Islet of Langerhans (tissue), 1 donor: ENCODE data around the gene AGTR1.
"Not testable (repeated sequence)": the region's sequence is repeated elsewhere in the genome, so short reads cannot be mapped to it uniquely, and the experiment has no call there.

ENCODE experiments used
- FAIRE-seq: peaks from one replicate; lab custom pipeline; 2011; peaks lifted over from hg19 to GRCh38; lab: Jason Lieb, UNC

AGTR1 gene

GRCh38 chr3:148758303-148758884 is 60.7 kb downstream of the AGTR1 start:
- no peak for FAIRE-seq

DNA sequence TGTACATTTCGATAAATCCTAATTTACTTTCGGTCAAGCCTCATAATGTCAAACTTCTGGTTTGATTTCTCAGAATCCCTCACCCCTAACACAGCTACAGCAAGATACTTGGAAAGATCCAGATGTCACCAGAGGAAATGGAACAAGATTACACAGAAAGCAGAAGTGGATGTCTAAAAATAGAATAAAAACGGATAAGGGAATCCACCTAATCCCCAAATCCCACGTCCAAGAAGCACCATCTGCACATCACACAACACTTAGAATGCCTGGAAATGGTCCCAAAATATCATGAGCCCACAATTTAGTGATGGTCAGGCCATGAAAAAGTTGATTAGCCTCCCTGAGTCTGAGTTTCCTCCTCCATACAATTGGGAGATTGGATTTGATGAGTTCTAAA is 61.7 kb downstream of the AGTR1 start:
- FAIRE-seq = no peak

GRCh38 chr3:148763156-148763680 is 65.5 kb downstream of the AGTR1 start:
- no peak for FAIRE-seq

DNA sequence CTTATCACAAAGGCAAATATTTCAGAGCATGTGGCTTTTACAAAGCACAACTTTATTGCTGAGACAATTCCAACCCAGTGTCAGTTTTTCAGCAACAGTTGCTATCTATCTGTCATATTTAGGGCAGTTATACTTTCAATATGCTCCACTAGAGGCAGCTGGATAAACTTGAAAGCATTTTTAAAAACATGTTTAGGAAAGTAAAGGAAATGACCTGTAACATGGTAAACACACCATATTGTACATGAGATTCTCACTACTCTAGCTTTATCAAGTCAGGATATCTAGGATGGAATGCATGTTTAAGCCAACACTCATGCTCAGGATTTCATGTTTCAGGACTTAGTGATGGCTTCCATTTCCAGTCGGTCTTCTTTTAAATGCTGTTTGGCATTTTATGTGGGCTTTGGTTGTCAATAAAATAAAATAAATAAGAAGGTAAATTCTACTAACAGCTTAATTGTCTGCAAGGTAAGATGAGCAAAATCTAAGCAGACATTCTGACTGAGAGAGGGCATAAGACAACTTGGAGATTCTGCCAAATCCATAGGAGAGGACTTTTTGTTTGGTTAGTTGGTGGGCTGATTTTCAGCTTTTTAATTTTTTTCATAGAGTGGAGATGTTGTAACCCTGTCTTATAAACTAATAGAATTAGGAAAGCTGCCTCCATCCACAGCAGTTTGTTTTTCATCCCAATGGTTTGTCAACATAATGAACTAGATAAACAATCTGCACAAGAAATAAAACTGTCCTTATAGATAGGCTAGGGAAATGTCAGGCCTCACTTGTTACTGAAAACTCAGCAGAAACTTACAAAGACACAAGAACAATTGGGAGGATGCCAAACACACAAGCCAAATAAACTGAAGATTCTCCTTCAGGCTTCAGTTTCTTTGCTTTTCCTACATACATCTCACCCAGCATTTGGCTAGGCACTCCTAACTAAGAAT is 66.6 kb downstream of the AGTR1 start:
- FAIRE-seq = no peak

GRCh38 chr3:148772361-148772760 is 74.7 kb downstream of the AGTR1 start:
- no peak for FAIRE-seq

DNA sequence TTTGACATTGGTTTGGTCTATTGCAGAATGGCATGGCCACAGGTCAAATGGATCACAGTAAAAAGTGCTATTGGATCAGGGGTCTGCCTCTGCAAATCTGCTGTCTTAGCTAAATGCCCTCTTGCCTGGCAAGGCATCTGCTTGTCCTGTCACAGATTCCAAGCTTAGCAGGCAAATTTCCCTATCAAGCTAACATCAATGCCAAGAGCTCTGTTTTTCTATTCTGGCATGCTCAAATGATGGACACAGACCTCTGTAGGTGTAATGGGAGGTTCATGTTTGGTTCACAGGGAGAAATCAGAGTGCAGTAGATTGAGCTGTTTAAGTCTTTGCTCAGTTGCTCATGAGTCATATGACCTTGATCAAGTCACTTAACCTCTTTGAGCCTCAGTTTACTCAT is 75.1 kb downstream of the AGTR1 start:
- FAIRE-seq = no peak

- no peak for FAIRE-seq
Measured at GRCh38 chr3:148773805-148774204, 76.1 kb downstream of the AGTR1 start.

GRCh38 chr3:148778926-148779325 is 81.2 kb downstream of the AGTR1 start:
- no peak for FAIRE-seq

- FAIRE-seq = not testable (repeated sequence)
Measured at GRCh38 chr3:148785026-148785425, 87.3 kb downstream of the AGTR1 start.

DNA sequence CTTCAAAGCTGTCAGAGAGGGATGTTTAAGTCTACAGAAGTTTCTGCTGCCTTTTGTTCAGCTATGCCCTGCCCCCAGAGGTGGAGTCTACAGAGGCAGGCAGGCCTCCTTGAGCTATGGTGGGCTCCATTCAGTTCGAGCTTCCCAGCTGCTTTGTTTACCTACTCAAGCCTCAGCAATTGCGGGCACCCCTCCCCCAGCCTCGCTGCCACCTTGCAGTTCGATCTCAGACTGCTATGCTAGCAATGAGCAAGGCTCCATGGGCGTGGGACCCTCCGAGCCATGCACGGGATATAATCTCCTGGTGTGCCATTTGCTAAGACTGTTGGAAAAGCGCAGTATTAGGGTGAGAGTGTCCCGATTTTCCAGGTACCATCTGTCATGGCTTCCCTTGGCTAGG is 88.5 kb downstream of the AGTR1 start:
- not testable (repeated sequence) for FAIRE-seq

DNA sequence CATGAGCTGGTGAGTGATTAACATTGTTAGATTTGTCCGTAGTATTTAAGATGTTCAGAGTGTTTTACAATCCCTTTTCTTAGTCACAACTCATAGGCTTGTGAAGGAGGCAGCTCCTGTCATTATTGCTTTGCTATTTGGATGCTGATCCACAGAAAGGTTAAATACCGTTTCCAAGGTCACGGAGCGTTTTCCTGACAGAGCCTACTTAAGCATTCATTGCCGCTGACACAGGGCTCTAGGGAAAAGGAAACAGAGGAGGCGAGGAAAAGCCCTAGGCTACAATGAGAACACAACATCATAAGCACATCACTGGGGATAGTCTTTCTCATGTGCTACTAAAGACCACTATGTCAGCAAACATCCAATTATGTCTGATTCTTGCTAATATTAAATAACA is 91.4 kb downstream of the AGTR1 start:
- no peak for FAIRE-seq

GRCh38 chr3:148789906-148790305 is 92.2 kb downstream of the AGTR1 start:
- FAIRE-seq = no peak

- no peak for FAIRE-seq
Measured at GRCh38 chr3:148790370-148790769, 92.7 kb downstream of the AGTR1 start.

- no peak for FAIRE-seq
Measured at GRCh38 chr3:148790851-148791735, 93.4 kb downstream of the AGTR1 start.

GRCh38 chr3:148791920-148792319 is 94.2 kb downstream of the AGTR1 start:
- no peak for FAIRE-seq

- no peak for FAIRE-seq
Measured at GRCh38 chr3:148792516-148792915, 94.8 kb downstream of the AGTR1 start.
